Esophagus muscularis mucosa (tissue), 4 donors: ENCODE results near the gene CC2D2A. TPM values are rescaled to one million over a fixed set of nuclear protein-coding genes. Genes with fewer than 3 reads are reported as not detected.

Experiments
- DNase-seq: peaks from one replicate; pipeline ENCODE4 v3.0.0-alpha.2; 2017; ENCODE audit errors: extremely low spot score
- H3K27ac ChIP-seq, 4 donors: fragments of 200-600 bp; sonication (generic); replicated peaks in 1 of 4; 1 replicate in 3 of 4; 2 replicates in 1 of 4; pipeline ENCODE4 v1.5.1; 2016 to 2019; ENCODE audit warnings: mild to moderate bottlenecking in 1 of 4
- H3K27me3 ChIP-seq, 4 donors: fragments of 200-600 bp; sonication (generic); one replicate each; pipeline versions ENCODE4 v1.5.1 to v1.6.0; 2016 to 2019
- H3K36me3 ChIP-seq, 4 donors: fragments of 200-600 bp; sonication (generic); one replicate each; pipeline ENCODE4 v1.5.1; 2016 to 2019
- H3K4me1 ChIP-seq, 4 donors: fragments of 200-600 bp; sonication (generic); one replicate each; pipeline ENCODE4 v1.5.1; 2016 to 2019
- H3K4me3 ChIP-seq, 4 donors: fragments of 200-600 bp; sonication (generic); 1 replicate in 2 of 4; 2 replicates in 2 of 4; pipeline ENCODE4 v1.5.1; 2016 to 2019; ENCODE audit warnings: mild to moderate bottlenecking in 4 of 4, moderate library complexity in 1 of 4
- H3K9me3 ChIP-seq, 4 donors: fragments of 200-600 bp; sonication (generic); 1 replicate in 3 of 4; 2 replicates in 1 of 4; pipeline ENCODE4 v1.5.1; 2016 to 2019
- EP300 ChIP-seq: sonication (generic); formaldehyde crosslinking; IDR thresholded peaks from one replicate; pipeline ENCODE4 v1.6.1; 2017; ENCODE audit warnings: antibody characterized with exemption
- POLR2A ChIP-seq: fragments of 450-650 bp; IDR thresholded peaks from one replicate; pipeline ENCODE4 v1.6.1; 2017; ENCODE audit warnings: antibody characterized with exemption, moderate library complexity, mild to moderate bottlenecking, low read depth
- POLR2AphosphoS5 ChIP-seq, 2 donors: sonication (generic); formaldehyde crosslinking; IDR thresholded peaks; one replicate each; pipeline ENCODE4 v1.6.1; 2017; ENCODE audit warnings: antibody characterized with exemption in 2 of 2
- WGBS: methylation state at CpG from one replicate; pipeline ENCODE4 v1.1.5; 2018; 5-methylcytosine and 5-hydroxymethylcytosine counted together
- intact Hi-C: fragments of 100-400 bp; cut with DNase I; formaldehyde crosslinking; loops from one replicate; pipeline ENCODE4 v1.15.1; 2023
- total RNA-seq, 4 donors: library from RNA; depleted of rRNA; stranded (reverse); fragments of >200 nt; gene quantifications; one replicate each; pipeline versions ENCODE4 v1.1.0 to v1.2.1, GENCODE V29; 2016
- TF ChIP-seq, protein P1 (sequence below), 3 experiments: fragments of 200-600 bp in 2 of 3; fragments of 450-650 bp in 1 of 3; sonication (generic) in 2 of 3; IDR thresholded peaks; one replicate each; pipeline ENCODE4 v1.5.1; 2017 to 2019; ENCODE audit warnings: antibody characterized with exemption in 3 of 3, mild to moderate bottlenecking in 2 of 3, moderate library complexity in 1 of 3

The CC2D2A gene
- total RNA-seq, 4 donors from 2014 or later: 23.0 to 59.7 (median 45.0) TPM

GRCh38 chr4:15586066-15586465, 116.4 kb downstream of the CC2D2A start:
- 84% methylated on average over 1 of the region's 1 CpG for WGBS
- Histone ChIP-seq H3K4me1 (peaks cover 0 to 27% (median 10%) of the 10 kb centered on the region in 4 donors), H3K4me3 (no peak overlapping the region), H3K27me3 (no peaks in the 10 kb centered on the region), H3K36me3 (peaks cover 0 to 14% (median 4%) of the 10 kb centered on the region in 4 donors), H3K27ac (no peak overlapping the region), H3K9me3 (no peaks in the 10 kb centered on the region)
- no peak for DNase-seq
- intact Hi-C loops: no loop called here
- no peak for TF ChIP-seq POLR2AphosphoS5 (IDR thresholded peaks at IDR 0.05)
- TF ChIP-seq POLR2A: no peak
- TF ChIP-seq, protein P1, sequence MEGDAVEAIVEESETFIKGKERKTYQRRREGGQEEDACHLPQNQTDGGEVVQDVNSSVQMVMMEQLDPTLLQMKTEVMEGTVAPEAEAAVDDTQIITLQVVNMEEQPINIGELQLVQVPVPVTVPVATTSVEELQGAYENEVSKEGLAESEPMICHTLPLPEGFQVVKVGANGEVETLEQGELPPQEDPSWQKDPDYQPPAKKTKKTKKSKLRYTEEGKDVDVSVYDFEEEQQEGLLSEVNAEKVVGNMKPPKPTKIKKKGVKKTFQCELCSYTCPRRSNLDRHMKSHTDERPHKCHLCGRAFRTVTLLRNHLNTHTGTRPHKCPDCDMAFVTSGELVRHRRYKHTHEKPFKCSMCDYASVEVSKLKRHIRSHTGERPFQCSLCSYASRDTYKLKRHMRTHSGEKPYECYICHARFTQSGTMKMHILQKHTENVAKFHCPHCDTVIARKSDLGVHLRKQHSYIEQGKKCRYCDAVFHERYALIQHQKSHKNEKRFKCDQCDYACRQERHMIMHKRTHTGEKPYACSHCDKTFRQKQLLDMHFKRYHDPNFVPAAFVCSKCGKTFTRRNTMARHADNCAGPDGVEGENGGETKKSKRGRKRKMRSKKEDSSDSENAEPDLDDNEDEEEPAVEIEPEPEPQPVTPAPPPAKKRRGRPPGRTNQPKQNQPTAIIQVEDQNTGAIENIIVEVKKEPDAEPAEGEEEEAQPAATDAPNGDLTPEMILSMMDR (IDR thresholded peaks at IDR 0.05): no peak
- TF ChIP-seq EP300: no peak

DNA sequence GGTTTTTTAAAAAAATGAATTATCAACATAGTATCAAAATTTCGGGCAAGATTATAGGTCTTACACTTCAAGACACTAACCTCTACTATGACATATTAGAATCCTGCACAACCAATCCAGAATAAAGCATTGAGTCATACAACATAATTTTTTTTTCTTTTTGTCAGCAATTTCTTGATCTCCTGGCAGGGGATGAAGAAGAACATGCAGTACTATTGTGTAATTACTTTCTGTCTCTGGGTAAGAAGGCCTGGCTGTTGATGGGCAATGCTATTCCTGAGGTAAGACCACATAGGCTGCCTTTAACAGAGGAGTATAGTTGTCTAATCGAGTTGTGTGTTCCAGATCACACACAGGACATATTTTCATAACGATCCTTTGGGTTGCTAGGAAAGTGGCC, 118.0 kb downstream of the CC2D2A start:
- TF ChIP-seq EP300: no peak
- peak in 1 of 2 donors; percentile 66 for TF ChIP-seq POLR2AphosphoS5 (IDR thresholded peaks at IDR 0.05)
- intact Hi-C loops: no loop called here
- Histone ChIP-seq H3K27ac (peak overlapping the region; percentile 19 to 56 (median 44)), H3K36me3 (peaks cover 0 to 14% (median 4%) of the 10 kb centered on the region in 4 donors), H3K4me1 (peaks cover 8 to 27% (median 13%) of the 10 kb centered on the region in 4 donors), H3K4me3 (no peak overlapping the region), H3K9me3 (no peaks in the 10 kb centered on the region), H3K27me3 (no peaks in the 10 kb centered on the region)
- DNase-seq: no peak
- 59% methylated on average over 3 of the region's 3 CpGs for WGBS

- intact Hi-C loops: no loop called here
- WGBS: 84% methylated on average over 3 of the region's 3 CpGs
Measured at GRCh38 chr4:15592799-15593198, 123.1 kb downstream of the CC2D2A start.

GRCh38 chr4:15598644-15599043, 129.0 kb downstream of the CC2D2A start:
- 50% methylated on average over 4 of the region's 4 CpGs for WGBS
- TF ChIP-seq POLR2AphosphoS5 (IDR thresholded peaks at IDR 0.05): no peak
- no peak for TF ChIP-seq POLR2A
- TF ChIP-seq, protein P1 (IDR thresholded peaks at IDR 0.05): no peak
- no peak for TF ChIP-seq EP300
- peaks cover 0 to 24% (median 18%) of the 10 kb centered on the region in 4 donors for H3K4me1 ChIP-seq
- no peak for DNase-seq
- H3K27me3 ChIP-seq: no peaks in the 10 kb centered on the region
- peaks cover 0 to 59% (median 35%) of the 10 kb centered on the region in 4 donors for H3K36me3 ChIP-seq
- H3K9me3 ChIP-seq: peaks cover 0 to 6% (median 0%) of the 10 kb centered on the region in 4 donors
- no peak overlapping the region for H3K4me3 ChIP-seq
- intact Hi-C loops: no loop called here
- H3K27ac ChIP-seq: peak overlapping the region; percentile 10 to 50 (median 23)

More at GRCh38 chr4:15592799-15593198, 123.1 kb downstream of the CC2D2A start:
- H3K27me3 ChIP-seq: no peaks in the 10 kb centered on the region
- no peak overlapping the region for H3K4me3 ChIP-seq
- DNase-seq: no peak
- H3K36me3 ChIP-seq: peaks cover 0 to 29% (median 4%) of the 10 kb centered on the region in 4 donors
- H3K4me1 ChIP-seq: peaks cover 5 to 13% (median 10%) of the 10 kb centered on the region in 4 donors
- H3K27ac ChIP-seq: no peak overlapping the region
- H3K9me3 ChIP-seq: no peaks in the 10 kb centered on the region
- TF ChIP-seq POLR2A (no peak), EP300 (no peak)
- TF ChIP-seq, protein P1 (IDR thresholded peaks at IDR 0.05): no peak

DNA sequence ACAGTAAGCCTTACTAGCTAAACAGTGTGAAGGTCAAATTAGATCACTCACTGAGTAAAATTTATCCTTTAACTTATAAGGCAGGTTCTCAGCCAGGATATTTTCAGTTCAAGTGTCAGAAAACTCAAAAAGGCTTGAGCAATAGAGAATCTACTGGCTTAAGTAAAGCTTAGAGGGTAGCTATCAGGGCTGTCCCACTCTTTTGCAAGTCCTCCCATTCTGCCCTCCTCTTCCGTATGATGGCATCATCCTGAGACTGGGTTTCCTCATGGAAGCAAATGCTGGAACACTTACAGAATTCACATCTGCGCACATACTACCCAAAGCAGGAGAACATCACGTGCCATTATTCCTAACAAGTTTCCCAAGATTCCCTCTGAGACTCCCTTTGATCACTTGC, 130.5 kb downstream of the CC2D2A start:
- Histone ChIP-seq H3K36me3 (peaks cover 0 to 63% (median 43%) of the 10 kb centered on the region in 4 donors), H3K27ac (peak overlapping the region in 2 of 4 donors; percentile 1 to 8), H3K9me3 (peaks cover 0 to 6% (median 0%) of the 10 kb centered on the region in 4 donors), H3K27me3 (no peaks in the 10 kb centered on the region), H3K4me1 (peaks cover 0 to 24% (median 18%) of the 10 kb centered on the region in 4 donors), H3K4me3 (no peak overlapping the region)
- no peak for DNase-seq
- TF ChIP-seq POLR2AphosphoS5 (IDR thresholded peaks at IDR 0.05): no peak
- TF ChIP-seq POLR2A: no peak
- TF ChIP-seq, protein P1 (IDR thresholded peaks at IDR 0.05): no peak
- TF ChIP-seq EP300: no peak
- intact Hi-C loops: no loop called here
- 94% methylated on average over 3 of the region's 3 CpGs for WGBS
